Endothelial cell of umbilical vein (primary cell): ENCODE data around the gene FNDC1. TPM values are rescaled to one million over a fixed set of nuclear protein-coding genes. Genes with fewer than 3 reads are reported as not detected.
"Not testable (repeated sequence)": the region's sequence is repeated elsewhere in the genome, so short reads cannot be mapped to it uniquely, and the experiment has no call there.

Source experiments
- BruUV-seq: library from RNA; stranded (reverse); fragments of 400-500 nt; replicated peaks from 2 replicates; lab custom pipeline; 2021; lab: Mats Ljungman, UMichigan
- CTCF ChIA-PET: fragments of 300-600, 350-600 bp; sonication (Branson Sonifier 250); formaldehyde crosslinking; loops from one replicate; lab custom pipeline; 2021; ENCODE audit warnings: antibody characterized with exemption, inconsistent platforms; lab: Charles Lee
- POLR2A ChIA-PET: fragments of 300-600, 350-600 bp; sonication (Branson Sonifier 250); formaldehyde crosslinking; loops from one replicate; lab custom pipeline; 2021; ENCODE audit warnings: antibody characterized with exemption, inconsistent platforms; lab: Charles Lee
- DNase-seq: peaks from one replicate; pipeline ENCODE4 v3.0.0-alpha.2; 2011; ENCODE audit warnings: low read depth, low spot score
- FAIRE-seq: peaks from 2 replicates; lab custom pipeline; 2011; peaks lifted over from hg19 to GRCh38; lab: Jason Lieb, UNC
- H2AFZ ChIP-seq: 2 replicates; pipeline ENCODE4 v1.6.0; 2012; ENCODE audit warnings: low read depth, low read length, control low read depth, inconsistent platforms
- H3K27ac ChIP-seq: 2 replicates; pipeline ENCODE4 v1.5.1; 2011; ENCODE audit warnings: low read depth, mild to moderate bottlenecking, control low read depth, low read length, moderate library complexity; ENCODE audit not compliant: insufficient read depth
- H3K27me3 ChIP-seq, 2 experiments: 2 replicates each; pipeline versions ENCODE4 v1.6.0 to v1.6.1; 2011; ENCODE audit warnings: low read length in 2 of 2, mixed read lengths in 1 of 2; ENCODE audit not compliant: control insufficient read depth in 2 of 2, insufficient read depth in 2 of 2
- H3K36me3 ChIP-seq, 2 experiments: 2 replicates in 1 of 2; 3 replicates in 1 of 2; pipeline ENCODE4 v1.5.1; 2011; ENCODE audit warnings: low read length in 2 of 2, mild to moderate bottlenecking in 1 of 2, moderate library complexity in 1 of 2; ENCODE audit not compliant: control insufficient read depth in 2 of 2, insufficient read depth in 2 of 2; ENCODE audit errors: extremely low read depth in 1 of 2
- H3K4me1 ChIP-seq: 3 replicates; pipeline ENCODE4 v1.5.1; 2011; ENCODE audit warnings: mild to moderate bottlenecking, low read length; ENCODE audit not compliant: control insufficient read depth, insufficient read depth; ENCODE audit errors: extremely low read depth
- H3K4me2 ChIP-seq: 2 replicates; pipeline ENCODE4 v1.6.1; 2011; ENCODE audit warnings: low read length, control low read depth, mixed read lengths; ENCODE audit not compliant: insufficient read depth
- H3K4me3 ChIP-seq, 3 experiments: fragments of 200-600 bp in 1 of 3; sonication (generic), shearing (Covaris generic) in 1 of 3; replicated peaks in 1 of 3; 2 replicates each; pipeline ENCODE4 v1.5.1; 2011 to 2016; ENCODE audit warnings: control low read depth in 3 of 3, low read length in 3 of 3, mild to moderate bottlenecking in 2 of 3, inconsistent platforms in 1 of 3, low read depth in 1 of 3, moderate library complexity in 1 of 3; ENCODE audit not compliant: insufficient read depth in 1 of 3
- H3K79me2 ChIP-seq: 2 replicates; pipeline ENCODE4 v1.6.0; 2012; ENCODE audit warnings: low read length, inconsistent platforms; ENCODE audit not compliant: control insufficient read depth, insufficient read depth
- H3K9ac ChIP-seq: replicated peaks from 2 replicates; pipeline ENCODE3; 2011; ENCODE audit warnings: low read length, control low read depth; ENCODE audit not compliant: insufficient read depth; ENCODE audit errors: extremely low read depth
- H3K9me1 ChIP-seq: replicated peaks from 3 replicates; pipeline ENCODE4 v1.6.0; 2011; ENCODE audit warnings: mild to moderate bottlenecking, low read length; ENCODE audit not compliant: control insufficient read depth, insufficient read depth; ENCODE audit errors: extremely low read depth
- H3K9me3 ChIP-seq: replicated peaks from 2 replicates; pipeline ENCODE4 v1.5.1; 2012; ENCODE audit warnings: low read length, inconsistent platforms; ENCODE audit not compliant: control insufficient read depth, insufficient read depth
- H4K20me1 ChIP-seq: replicated peaks from 2 replicates; pipeline ENCODE3; 2011; ENCODE audit warnings: mild to moderate bottlenecking, low read length; ENCODE audit not compliant: control insufficient read depth, insufficient read depth; ENCODE audit errors: extremely low read depth
- EZH2 ChIP-seq: IDR thresholded peaks from 2 replicates; pipeline ENCODE4 v1.6.1; 2012; ENCODE audit warnings: borderline replicate concordance, low read depth, mild to moderate bottlenecking, moderate library complexity, low read length, inconsistent platforms; ENCODE audit not compliant: severe bottlenecking
- FOS ChIP-seq: IDR thresholded peaks from 2 replicates; pipeline ENCODE4 v1.6.1; 2011; ENCODE audit warnings: mild to moderate bottlenecking, low read length, moderate library complexity, borderline replicate concordance; ENCODE audit not compliant: insufficient read depth
- GATA2 ChIP-seq: IDR thresholded peaks from 2 replicates; pipeline ENCODE4 v1.7.0; 2011; ENCODE audit warnings: low read depth, mild to moderate bottlenecking, moderate library complexity, mixed read lengths, low read length; ENCODE audit not compliant: insufficient read length, insufficient read depth
- JUN ChIP-seq: IDR thresholded peaks from 2 replicates; pipeline ENCODE4 v1.6.1; 2011; ENCODE audit warnings: borderline replicate concordance, low read depth; ENCODE audit not compliant: insufficient read length, insufficient read depth
- POLR2A ChIP-seq: IDR thresholded peaks from 2 replicates; pipeline ENCODE4 v1.6.1; 2012; ENCODE audit warnings: low read depth, mild to moderate bottlenecking, control low read depth, low read length
- POLR2AphosphoS5 ChIP-seq: IDR thresholded peaks from 2 replicates; pipeline ENCODE4 v1.6.1; 2012; ENCODE audit warnings: low read depth, mild to moderate bottlenecking, control low read depth, low read length, moderate library complexity; ENCODE audit not compliant: insufficient read depth
- dilution Hi-C: fragments of 300-500 bp; cut with MboI; formaldehyde crosslinking; loops from one replicate; pipeline ENCODE4 v1.15.0; 2019; ENCODE audit warnings: low sequenced_read_pairs; ENCODE audit not compliant: extremely low pct_ligation_motif_present
- intact Hi-C: fragments of 100-400 bp; cut with micrococcal nuclease; formaldehyde crosslinking; loops from one replicate; pipeline ENCODE4 v1.10.0; 2022
- polyA plus RNA-seq, 4 experiments: library from polyadenylated mRNA; depleted of rRNA in 3 of 4; stranded (reverse) in 3 of 4; unstranded in 1 of 4; fragments of >200 nt; gene quantifications; 2 replicates each; pipeline versions ENCODE4 v1.2.1 to v1.2.3, GENCODE V29; 2011 to 2012; ENCODE audit warnings: missing spikeins in 1 of 4
- total RNA-seq: library from RNA; stranded (reverse); gene quantifications from 2 replicates; pipeline ENCODE4 v1.2.3, GENCODE V29; 2021
- TF ChIP-seq, protein P1 (sequence below), 2 donors: IDR thresholded peaks; 1 replicate in 1 of 2; 2 replicates in 1 of 2; pipeline ENCODE4 v1.5.1; 2011; ENCODE audit warnings: low read length in 2 of 2, mild to moderate bottlenecking in 2 of 2, moderate library complexity in 2 of 2, control low read depth in 1 of 2, inconsistent platforms in 1 of 2, low read depth in 1 of 2; ENCODE audit not compliant: insufficient read depth in 1 of 2; ENCODE audit errors: extremely low read depth in 1 of 2
- TF ChIP-seq, protein P2 (sequence below): IDR thresholded peaks from 2 replicates; pipeline ENCODE4 v1.6.1; 2011; ENCODE audit not compliant: insufficient read depth, insufficient read length

The FNDC1 gene
- total and polyA plus RNA-seq, 2 donors (not counting 3 experiments of a cell fraction or from before 2014, with no cell fraction given): 0.04 TPM; not detected in 1

- Histone ChIP-seq H3K9ac (no peak overlapping the region), H3K36me3 (no peaks in the 10 kb centered on the region), H3K4me2 (no peak overlapping the region), H3K27me3 (no peaks in the 10 kb centered on the region), H2AFZ (no peak overlapping the region), H3K4me3 (no peak overlapping the region), H3K4me1 (no peaks in the 10 kb centered on the region), H3K9me3 (peaks cover 1% of the 10 kb centered on the region), H3K79me2 (no peaks in the 10 kb centered on the region), H3K9me1 (no peaks in the 10 kb centered on the region), H4K20me1 (no peaks in the 10 kb centered on the region), H3K27ac (no peak overlapping the region)
- BruUV-seq: no TSS peak
- TF ChIP-seq POLR2AphosphoS5 (no peak), GATA2 (no peak), JUN (no peak), EZH2 (no peak), POLR2A (no peak), FOS (no peak)
- TF ChIP-seq, protein P1, sequence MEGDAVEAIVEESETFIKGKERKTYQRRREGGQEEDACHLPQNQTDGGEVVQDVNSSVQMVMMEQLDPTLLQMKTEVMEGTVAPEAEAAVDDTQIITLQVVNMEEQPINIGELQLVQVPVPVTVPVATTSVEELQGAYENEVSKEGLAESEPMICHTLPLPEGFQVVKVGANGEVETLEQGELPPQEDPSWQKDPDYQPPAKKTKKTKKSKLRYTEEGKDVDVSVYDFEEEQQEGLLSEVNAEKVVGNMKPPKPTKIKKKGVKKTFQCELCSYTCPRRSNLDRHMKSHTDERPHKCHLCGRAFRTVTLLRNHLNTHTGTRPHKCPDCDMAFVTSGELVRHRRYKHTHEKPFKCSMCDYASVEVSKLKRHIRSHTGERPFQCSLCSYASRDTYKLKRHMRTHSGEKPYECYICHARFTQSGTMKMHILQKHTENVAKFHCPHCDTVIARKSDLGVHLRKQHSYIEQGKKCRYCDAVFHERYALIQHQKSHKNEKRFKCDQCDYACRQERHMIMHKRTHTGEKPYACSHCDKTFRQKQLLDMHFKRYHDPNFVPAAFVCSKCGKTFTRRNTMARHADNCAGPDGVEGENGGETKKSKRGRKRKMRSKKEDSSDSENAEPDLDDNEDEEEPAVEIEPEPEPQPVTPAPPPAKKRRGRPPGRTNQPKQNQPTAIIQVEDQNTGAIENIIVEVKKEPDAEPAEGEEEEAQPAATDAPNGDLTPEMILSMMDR (IDR thresholded peaks at IDR 0.05; ENCODE audit: extremely low read depth in 1 of 2, insufficient read depth in 1 of 2, low read depth in 1 of 2, low read length in 2 of 2): no peak
- TF ChIP-seq, protein P2, sequence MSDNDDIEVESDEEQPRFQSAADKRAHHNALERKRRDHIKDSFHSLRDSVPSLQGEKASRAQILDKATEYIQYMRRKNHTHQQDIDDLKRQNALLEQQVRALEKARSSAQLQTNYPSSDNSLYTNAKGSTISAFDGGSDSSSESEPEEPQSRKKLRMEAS: no peak
- FAIRE-seq (no peak), DNase-seq (no peak)
- intact Hi-C loops (no loop called here), dilution Hi-C loops (no loop called here)
- CTCF ChIA-PET: no interaction called here
- POLR2A ChIA-PET: no interaction called here
Observed at GRCh38 chr6:159282421-159282820, 113.2 kb downstream of the FNDC1 start.

GRCh38 chr6:159284661-159285060 lies 115.5 kb downstream of the FNDC1 start:
- H3K27ac ChIP-seq, intact Hi-C loops, DNase-seq, H3K4me2 ChIP-seq, H4K20me1 ChIP-seq, H3K79me2 ChIP-seq, H3K4me1 ChIP-seq, FAIRE-seq, BruUV-seq, H3K9me3 ChIP-seq, H3K9me1 ChIP-seq, CTCF ChIA-PET, POLR2A ChIA-PET, H3K27me3 ChIP-seq, dilution Hi-C loops, H2AFZ ChIP-seq, H3K36me3 ChIP-seq, H3K4me3 ChIP-seq, H3K9ac ChIP-seq: not testable (repeated sequence)
